ENCODE results near the gene ZNF638. TPM values are rescaled to one million over a fixed set of nuclear protein-coding genes. Genes with fewer than 3 reads are reported as not detected.

Gene ZNF638
- total RNA-seq, 1 experiment from 2014 or later, result 109 TPM

DNA sequence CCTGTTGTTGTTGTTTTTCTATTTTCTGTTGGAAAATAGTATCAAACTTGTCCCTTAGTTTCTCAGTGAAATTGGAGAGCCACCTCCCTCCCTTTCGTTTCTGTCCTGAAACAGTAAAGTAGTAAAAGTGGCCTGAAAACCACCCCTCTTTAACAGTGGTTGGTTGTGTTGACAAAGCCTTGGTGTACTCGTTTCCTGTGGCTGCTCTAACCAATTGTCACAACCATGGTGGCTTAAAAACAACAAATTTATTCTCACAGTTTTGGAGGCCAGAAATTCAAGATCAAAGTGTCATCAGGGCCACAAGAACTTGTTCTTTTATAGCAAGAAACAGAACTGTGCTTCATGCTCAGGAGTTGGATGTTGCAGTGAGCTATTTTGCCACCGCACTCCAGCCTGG is 117.8 kb downstream of the ZNF638 start (continued):
- TF ChIP-seq, protein P1, sequence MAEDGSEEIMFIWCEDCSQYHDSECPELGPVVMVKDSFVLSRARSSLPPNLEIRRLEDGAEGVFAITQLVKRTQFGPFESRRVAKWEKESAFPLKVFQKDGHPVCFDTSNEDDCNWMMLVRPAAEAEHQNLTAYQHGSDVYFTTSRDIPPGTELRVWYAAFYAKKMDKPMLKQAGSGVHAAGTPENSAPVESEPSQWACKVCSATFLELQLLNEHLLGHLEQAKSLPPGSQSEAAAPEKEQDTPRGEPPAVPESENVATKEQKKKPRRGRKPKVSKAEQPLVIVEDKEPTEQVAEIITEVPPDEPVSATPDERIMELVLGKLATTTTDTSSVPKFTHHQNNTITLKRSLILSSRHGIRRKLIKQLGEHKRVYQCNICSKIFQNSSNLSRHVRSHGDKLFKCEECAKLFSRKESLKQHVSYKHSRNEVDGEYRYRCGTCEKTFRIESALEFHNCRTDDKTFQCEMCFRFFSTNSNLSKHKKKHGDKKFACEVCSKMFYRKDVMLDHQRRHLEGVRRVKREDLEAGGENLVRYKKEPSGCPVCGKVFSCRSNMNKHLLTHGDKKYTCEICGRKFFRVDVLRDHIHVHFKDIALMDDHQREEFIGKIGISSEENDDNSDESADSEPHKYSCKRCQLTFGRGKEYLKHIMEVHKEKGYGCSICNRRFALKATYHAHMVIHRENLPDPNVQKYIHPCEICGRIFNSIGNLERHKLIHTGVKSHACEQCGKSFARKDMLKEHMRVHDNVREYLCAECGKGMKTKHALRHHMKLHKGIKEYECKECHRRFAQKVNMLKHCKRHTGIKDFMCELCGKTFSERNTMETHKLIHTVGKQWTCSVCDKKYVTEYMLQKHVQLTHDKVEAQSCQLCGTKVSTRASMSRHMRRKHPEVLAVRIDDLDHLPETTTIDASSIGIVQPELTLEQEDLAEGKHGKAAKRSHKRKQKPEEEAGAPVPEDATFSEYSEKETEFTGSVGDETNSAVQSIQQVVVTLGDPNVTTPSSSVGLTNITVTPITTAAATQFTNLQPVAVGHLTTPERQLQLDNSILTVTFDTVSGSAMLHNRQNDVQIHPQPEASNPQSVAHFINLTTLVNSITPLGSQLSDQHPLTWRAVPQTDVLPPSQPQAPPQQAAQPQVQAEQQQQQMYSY (CRISPR knock-in tag; IDR thresholded peaks at IDR 0.05), result no peak
- TF ChIP-seq JUN (CRISPR knock-in tag; IDR thresholded peaks at IDR 0.05) (no peak), FOXJ3 (CRISPR knock-in tag; IDR thresholded peaks at IDR 0.05; ENCODE audit: borderline replicate concordance) (no peak), FOXP1 (CRISPR knock-in tag; IDR thresholded peaks at IDR 0.05; ENCODE audit: borderline replicate concordance) (no peak), ZNF416 (CRISPR knock-in tag; IDR thresholded peaks at IDR 0.05) (no peak)
- TF ChIP-seq, protein P2, sequence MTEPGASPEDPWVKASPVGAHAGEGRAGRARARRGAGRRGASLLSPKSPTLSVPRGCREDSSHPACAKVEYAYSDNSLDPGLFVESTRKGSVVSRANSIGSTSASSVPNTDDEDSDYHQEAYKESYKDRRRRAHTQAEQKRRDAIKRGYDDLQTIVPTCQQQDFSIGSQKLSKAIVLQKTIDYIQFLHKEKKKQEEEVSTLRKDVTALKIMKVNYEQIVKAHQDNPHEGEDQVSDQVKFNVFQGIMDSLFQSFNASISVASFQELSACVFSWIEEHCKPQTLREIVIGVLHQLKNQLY (CRISPR knock-in tag; IDR thresholded peaks at IDR 0.05), result no peak
- TF ChIP-seq, protein P3, sequence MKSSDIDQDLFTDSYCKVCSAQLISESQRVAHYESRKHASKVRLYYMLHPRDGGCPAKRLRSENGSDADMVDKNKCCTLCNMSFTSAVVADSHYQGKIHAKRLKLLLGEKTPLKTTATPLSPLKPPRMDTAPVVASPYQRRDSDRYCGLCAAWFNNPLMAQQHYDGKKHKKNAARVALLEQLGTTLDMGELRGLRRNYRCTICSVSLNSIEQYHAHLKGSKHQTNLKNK (CRISPR knock-in tag; IDR thresholded peaks at IDR 0.05), result no peak
- TF ChIP-seq, protein P4, sequence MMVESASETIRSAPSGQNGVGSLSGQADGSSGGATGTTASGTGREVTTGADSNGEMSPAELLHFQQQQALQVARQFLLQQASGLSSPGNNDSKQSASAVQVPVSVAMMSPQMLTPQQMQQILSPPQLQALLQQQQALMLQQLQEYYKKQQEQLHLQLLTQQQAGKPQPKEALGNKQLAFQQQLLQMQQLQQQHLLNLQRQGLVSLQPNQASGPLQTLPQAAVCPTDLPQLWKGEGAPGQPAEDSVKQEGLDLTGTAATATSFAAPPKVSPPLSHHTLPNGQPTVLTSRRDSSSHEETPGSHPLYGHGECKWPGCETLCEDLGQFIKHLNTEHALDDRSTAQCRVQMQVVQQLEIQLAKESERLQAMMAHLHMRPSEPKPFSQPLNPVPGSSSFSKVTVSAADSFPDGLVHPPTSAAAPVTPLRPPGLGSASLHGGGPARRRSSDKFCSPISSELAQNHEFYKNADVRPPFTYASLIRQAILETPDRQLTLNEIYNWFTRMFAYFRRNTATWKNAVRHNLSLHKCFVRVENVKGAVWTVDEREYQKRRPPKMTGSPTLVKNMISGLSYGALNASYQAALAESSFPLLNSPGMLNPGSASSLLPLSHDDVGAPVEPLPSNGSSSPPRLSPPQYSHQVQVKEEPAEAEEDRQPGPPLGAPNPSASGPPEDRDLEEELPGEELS (CRISPR knock-in tag; IDR thresholded peaks at IDR 0.05), result no peak

DNA sequence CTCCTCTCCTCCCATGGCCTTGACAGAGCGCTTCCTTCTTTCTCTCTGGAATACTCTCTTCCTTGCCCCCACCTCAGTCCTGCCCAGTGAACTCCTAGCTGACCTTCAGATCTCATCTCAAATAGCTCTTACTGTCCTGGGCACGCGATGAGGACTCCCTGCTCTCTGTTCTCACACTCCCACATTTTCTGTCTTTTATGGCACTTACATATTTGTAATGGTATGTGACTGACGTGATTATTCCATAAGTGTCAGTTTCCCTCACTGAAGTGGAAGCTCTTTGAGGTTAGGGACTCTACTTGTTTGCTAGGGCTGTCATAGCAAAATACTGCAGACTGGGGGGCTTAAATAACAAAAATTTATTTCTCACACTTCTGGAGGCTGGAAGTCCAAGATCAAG is 120.1 kb downstream of the ZNF638 start:
- ATAC-seq, result no peak
- no peak overlapping the region for H3K4me3 Mint-ChIP-seq
- ChIA-PET CTCF (interaction anchor here (1.1 to 10.2 kb wide), 4 partner anchors 13 to 78 kb away, joined by 3 to 108 read pairs (median 6); no protein-coding TSS in a partner anchor), POLR2A (interaction anchor here (1.0 kb wide), 1 partner anchor 9 kb away, joined by 3 read pairs; no protein-coding TSS in a partner anchor)
- H3K9me3 Mint-ChIP-seq, result no peaks in the 10 kb centered on the region
- peaks cover 56% of the 10 kb centered on the region for H3K4me1 Mint-ChIP-seq
- no peaks in the 10 kb centered on the region for H3K36me3 Mint-ChIP-seq
- no peak overlapping the region for H3K27ac Mint-ChIP-seq
- TF ChIP-seq, protein P5, sequence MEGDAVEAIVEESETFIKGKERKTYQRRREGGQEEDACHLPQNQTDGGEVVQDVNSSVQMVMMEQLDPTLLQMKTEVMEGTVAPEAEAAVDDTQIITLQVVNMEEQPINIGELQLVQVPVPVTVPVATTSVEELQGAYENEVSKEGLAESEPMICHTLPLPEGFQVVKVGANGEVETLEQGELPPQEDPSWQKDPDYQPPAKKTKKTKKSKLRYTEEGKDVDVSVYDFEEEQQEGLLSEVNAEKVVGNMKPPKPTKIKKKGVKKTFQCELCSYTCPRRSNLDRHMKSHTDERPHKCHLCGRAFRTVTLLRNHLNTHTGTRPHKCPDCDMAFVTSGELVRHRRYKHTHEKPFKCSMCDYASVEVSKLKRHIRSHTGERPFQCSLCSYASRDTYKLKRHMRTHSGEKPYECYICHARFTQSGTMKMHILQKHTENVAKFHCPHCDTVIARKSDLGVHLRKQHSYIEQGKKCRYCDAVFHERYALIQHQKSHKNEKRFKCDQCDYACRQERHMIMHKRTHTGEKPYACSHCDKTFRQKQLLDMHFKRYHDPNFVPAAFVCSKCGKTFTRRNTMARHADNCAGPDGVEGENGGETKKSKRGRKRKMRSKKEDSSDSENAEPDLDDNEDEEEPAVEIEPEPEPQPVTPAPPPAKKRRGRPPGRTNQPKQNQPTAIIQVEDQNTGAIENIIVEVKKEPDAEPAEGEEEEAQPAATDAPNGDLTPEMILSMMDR (IDR thresholded peaks at IDR 0.05), result no peak
- TF ChIP-seq, protein P4 (CRISPR knock-in tag; IDR thresholded peaks at IDR 0.05), result no peak
- no peak for TF ChIP-seq PRRX2 (CRISPR knock-in tag; IDR thresholded peaks at IDR 0.05)
- TF ChIP-seq, protein P6, sequence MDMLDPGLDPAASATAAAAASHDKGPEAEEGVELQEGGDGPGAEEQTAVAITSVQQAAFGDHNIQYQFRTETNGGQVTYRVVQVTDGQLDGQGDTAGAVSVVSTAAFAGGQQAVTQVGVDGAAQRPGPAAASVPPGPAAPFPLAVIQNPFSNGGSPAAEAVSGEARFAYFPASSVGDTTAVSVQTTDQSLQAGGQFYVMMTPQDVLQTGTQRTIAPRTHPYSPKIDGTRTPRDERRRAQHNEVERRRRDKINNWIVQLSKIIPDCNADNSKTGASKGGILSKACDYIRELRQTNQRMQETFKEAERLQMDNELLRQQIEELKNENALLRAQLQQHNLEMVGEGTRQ (CRISPR knock-in tag; IDR thresholded peaks at IDR 0.05), result no peak
- no peak for TF ChIP-seq NR3C1 (CRISPR knock-in tag; conservative IDR thresholded peaks at IDR 0.05; ENCODE audit: low read depth)
- TF ChIP-seq HMGA2 (CRISPR knock-in tag; IDR thresholded peaks at IDR 0.05), result no peak
- TF ChIP-seq OVOL2 (CRISPR knock-in tag; IDR thresholded peaks at IDR 0.05; ENCODE audit: borderline replicate concordance), result no peak
- no peak for TF ChIP-seq CBFB (CRISPR knock-in tag; IDR thresholded peaks at IDR 0.05; ENCODE audit: low read depth)
- no peak for TF ChIP-seq ETV6 (CRISPR knock-in tag; IDR thresholded peaks at IDR 0.05)
- TF ChIP-seq, protein P7, sequence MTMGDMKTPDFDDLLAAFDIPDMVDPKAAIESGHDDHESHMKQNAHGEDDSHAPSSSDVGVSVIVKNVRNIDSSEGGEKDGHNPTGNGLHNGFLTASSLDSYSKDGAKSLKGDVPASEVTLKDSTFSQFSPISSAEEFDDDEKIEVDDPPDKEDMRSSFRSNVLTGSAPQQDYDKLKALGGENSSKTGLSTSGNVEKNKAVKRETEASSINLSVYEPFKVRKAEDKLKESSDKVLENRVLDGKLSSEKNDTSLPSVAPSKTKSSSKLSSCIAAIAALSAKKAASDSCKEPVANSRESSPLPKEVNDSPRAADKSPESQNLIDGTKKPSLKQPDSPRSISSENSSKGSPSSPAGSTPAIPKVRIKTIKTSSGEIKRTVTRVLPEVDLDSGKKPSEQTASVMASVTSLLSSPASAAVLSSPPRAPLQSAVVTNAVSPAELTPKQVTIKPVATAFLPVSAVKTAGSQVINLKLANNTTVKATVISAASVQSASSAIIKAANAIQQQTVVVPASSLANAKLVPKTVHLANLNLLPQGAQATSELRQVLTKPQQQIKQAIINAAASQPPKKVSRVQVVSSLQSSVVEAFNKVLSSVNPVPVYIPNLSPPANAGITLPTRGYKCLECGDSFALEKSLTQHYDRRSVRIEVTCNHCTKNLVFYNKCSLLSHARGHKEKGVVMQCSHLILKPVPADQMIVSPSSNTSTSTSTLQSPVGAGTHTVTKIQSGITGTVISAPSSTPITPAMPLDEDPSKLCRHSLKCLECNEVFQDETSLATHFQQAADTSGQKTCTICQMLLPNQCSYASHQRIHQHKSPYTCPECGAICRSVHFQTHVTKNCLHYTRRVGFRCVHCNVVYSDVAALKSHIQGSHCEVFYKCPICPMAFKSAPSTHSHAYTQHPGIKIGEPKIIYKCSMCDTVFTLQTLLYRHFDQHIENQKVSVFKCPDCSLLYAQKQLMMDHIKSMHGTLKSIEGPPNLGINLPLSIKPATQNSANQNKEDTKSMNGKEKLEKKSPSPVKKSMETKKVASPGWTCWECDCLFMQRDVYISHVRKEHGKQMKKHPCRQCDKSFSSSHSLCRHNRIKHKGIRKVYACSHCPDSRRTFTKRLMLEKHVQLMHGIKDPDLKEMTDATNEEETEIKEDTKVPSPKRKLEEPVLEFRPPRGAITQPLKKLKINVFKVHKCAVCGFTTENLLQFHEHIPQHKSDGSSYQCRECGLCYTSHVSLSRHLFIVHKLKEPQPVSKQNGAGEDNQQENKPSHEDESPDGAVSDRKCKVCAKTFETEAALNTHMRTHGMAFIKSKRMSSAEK (CRISPR knock-in tag; IDR thresholded peaks at IDR 0.05; ENCODE audit: borderline replicate concordance), result no peak
- TF ChIP-seq TCF7 (CRISPR knock-in tag; IDR thresholded peaks at IDR 0.05; ENCODE audit: low read depth), result no peak
- TF ChIP-seq, protein P2 (CRISPR knock-in tag; IDR thresholded peaks at IDR 0.05), result no peak
- TF ChIP-seq ZNF416 (CRISPR knock-in tag; IDR thresholded peaks at IDR 0.05), result no peak
- H3K27me3 Mint-ChIP-seq (ENCODE audit: low read depth), result peaks cover 40% of the 10 kb centered on the region
- no peak for DNase-seq (ENCODE audit: low spot score)
